Activated B cell treated with CpG ODN at 0.5 μM for 24 hours (primary cell): Measurements from ENCODE around the gene APOL3. TPM values are rescaled to one million over a fixed set of nuclear protein-coding genes. Genes with fewer than 3 reads are reported as not detected.

Experiments
- ATAC-seq: fragments of 200-7000 bp; cut with Tn5 transposase; one replicate; pipeline ENCODE4 v1.10.0; 2021; ENCODE audit warnings: low read depth, mild to moderate bottlenecking, moderate library complexity
- CTCF ChIA-PET: fragments of 350-600 bp; sonication (Branson Sonifier 250); formaldehyde crosslinking; loops from one replicate; lab custom pipeline; 2021; ENCODE audit warnings: antibody characterized with exemption; lab: Charles Lee
- POLR2A ChIA-PET: fragments of 350-600 bp; sonication (Branson Sonifier 250); formaldehyde crosslinking; loops from one replicate; lab custom pipeline; 2021; ENCODE audit warnings: antibody characterized with exemption; lab: Charles Lee
- DNase-seq: peaks from one replicate; pipeline ENCODE4 v3.0.0; 2022
- H3K27ac Mint-ChIP-seq: one replicate; pipeline ENCODE4 v1.8.0; 2020; ENCODE audit warnings: mixed read lengths
- H3K27me3 Mint-ChIP-seq: one replicate; pipeline ENCODE4 v1.8.0; 2021; ENCODE audit warnings: mixed read lengths
- H3K36me3 Mint-ChIP-seq: one replicate; pipeline ENCODE4 v1.8.0; 2021; ENCODE audit warnings: low read depth, mixed read lengths
- H3K4me1 Mint-ChIP-seq: one replicate; pipeline ENCODE4 v1.8.0; 2021; ENCODE audit warnings: mixed read lengths
- H3K4me3 Mint-ChIP-seq: one replicate; pipeline ENCODE4 v1.8.0; 2020; ENCODE audit warnings: mild to moderate bottlenecking, mixed read lengths
- H3K9me3 Mint-ChIP-seq: one replicate; pipeline ENCODE4 v1.8.0; 2020; ENCODE audit warnings: mixed read lengths
- intact Hi-C: fragments of 100-400 bp; cut with micrococcal nuclease; formaldehyde crosslinking; loops from one replicate; pipeline ENCODE4 v1.15.1; 2024
- total RNA-seq: library from RNA; stranded (reverse); gene quantifications from 2 replicates; pipeline ENCODE4 v1.2.3, GENCODE V29; 2022
- TF ChIP-seq, protein P1 (sequence below): fragments of 200-600 bp; IDR thresholded peaks from one replicate; pipeline ENCODE4 v1.8.0; 2022; ENCODE audit warnings: antibody characterized with exemption, mild to moderate bottlenecking

The APOL3 gene
- total RNA-seq, 1 donor from 2014 or later, result 38.4 TPM

GRCh38 chr22:36129071-36129470, 31.5 kb downstream of the APOL3 start:
- Mint-ChIP-seq H3K4me3 (no peak overlapping the region), H3K4me1 (peaks cover 3% of the 10 kb centered on the region), H3K27ac (no peak overlapping the region), H3K27me3 (peaks cover 13% of the 10 kb centered on the region), H3K9me3 (no peaks in the 10 kb centered on the region), H3K36me3 (no peaks in the 10 kb centered on the region)
- ChIA-PET POLR2A (no interaction called here), CTCF (interaction anchor here (1.0 to 1.6 kb wide), 2 partner anchors 51 to 63 kb away, joined by 3 to 4 read pairs; no protein-coding TSS in a partner anchor)
- no peak for ATAC-seq
- DNase-seq, result no peak
- intact Hi-C loops, result loop anchor here (10.0 kb wide), 1 partner anchor 414 kb away; the partner anchor contains the start of gene APOL5
- TF ChIP-seq, protein P1, sequence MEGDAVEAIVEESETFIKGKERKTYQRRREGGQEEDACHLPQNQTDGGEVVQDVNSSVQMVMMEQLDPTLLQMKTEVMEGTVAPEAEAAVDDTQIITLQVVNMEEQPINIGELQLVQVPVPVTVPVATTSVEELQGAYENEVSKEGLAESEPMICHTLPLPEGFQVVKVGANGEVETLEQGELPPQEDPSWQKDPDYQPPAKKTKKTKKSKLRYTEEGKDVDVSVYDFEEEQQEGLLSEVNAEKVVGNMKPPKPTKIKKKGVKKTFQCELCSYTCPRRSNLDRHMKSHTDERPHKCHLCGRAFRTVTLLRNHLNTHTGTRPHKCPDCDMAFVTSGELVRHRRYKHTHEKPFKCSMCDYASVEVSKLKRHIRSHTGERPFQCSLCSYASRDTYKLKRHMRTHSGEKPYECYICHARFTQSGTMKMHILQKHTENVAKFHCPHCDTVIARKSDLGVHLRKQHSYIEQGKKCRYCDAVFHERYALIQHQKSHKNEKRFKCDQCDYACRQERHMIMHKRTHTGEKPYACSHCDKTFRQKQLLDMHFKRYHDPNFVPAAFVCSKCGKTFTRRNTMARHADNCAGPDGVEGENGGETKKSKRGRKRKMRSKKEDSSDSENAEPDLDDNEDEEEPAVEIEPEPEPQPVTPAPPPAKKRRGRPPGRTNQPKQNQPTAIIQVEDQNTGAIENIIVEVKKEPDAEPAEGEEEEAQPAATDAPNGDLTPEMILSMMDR, result no peak

DNA sequence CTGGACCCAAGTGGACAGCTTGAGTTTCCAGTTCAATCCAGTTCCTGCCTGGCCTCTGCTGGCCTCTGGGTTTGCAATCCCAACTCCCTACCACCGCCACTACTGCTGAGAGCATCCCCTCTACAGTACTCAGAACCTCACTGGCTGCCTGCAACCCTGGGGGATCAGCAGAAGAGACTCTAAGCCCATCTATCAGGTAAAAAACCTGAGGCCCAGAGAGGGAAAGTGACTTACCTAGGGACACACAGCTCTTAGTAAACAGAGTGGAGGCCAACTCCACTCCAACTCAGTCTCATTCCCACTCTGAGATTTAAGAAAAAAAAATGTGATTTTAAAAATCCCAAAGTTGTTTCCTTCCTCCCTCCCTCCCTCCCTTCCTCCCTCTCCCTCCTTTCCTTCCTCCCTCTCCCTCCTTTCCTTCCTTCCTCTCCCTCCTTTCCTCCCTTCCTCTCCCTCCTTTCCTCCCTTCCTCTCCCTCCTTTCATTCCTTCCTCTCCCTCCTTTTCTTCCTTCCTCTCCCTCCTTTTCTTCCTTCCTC, 34.5 kb downstream of the APOL3 start:
- Mint-ChIP-seq H3K4me3 (no peak overlapping the region), H3K27me3 (peaks cover 13% of the 10 kb centered on the region)
- CTCF ChIA-PET, result interaction anchor here (0.6 kb wide), 1 partner anchor 1429 kb away, joined by 3 read pairs; no protein-coding TSS in a partner anchor

GRCh38 chr22:36125434-36125833, 35.1 kb downstream of the APOL3 start:
- no peak for DNase-seq
- H3K4me1 Mint-ChIP-seq, result peaks cover 8% of the 10 kb centered on the region
- H3K27ac Mint-ChIP-seq, result no peak overlapping the region
- no peaks in the 10 kb centered on the region for H3K36me3 Mint-ChIP-seq
- intact Hi-C loops, result loop anchor here (2.0 to 10.0 kb wide), 3 partner anchors 59 to 499 kb away; partner anchors contain the start of gene APOL5
- POLR2A ChIA-PET, result no interaction called here
- peaks cover 9% of the 10 kb centered on the region for H3K27me3 Mint-ChIP-seq
- no peak for ATAC-seq
- CTCF ChIA-PET, result interaction anchor here (0.6 to 1.6 kb wide), 5 partner anchors 13 to 1430 kb away, joined by 3 to 4 read pairs (median 3); partner anchors contain the start of gene APOL3
- TF ChIP-seq, protein P1, result no peak
- H3K4me3 Mint-ChIP-seq, result no peak overlapping the region
- no peaks in the 10 kb centered on the region for H3K9me3 Mint-ChIP-seq

More for the DNA sequence above, 34.5 kb downstream of the APOL3 start:
- TF ChIP-seq, protein P1, result no peak
- H3K9me3 Mint-ChIP-seq, result no peaks in the 10 kb centered on the region
- intact Hi-C loops, result loop anchor here (2.0 to 10.0 kb wide), 3 partner anchors 59 to 499 kb away; partner anchors contain the start of gene APOL5
- POLR2A ChIA-PET, result no interaction called here
- H3K27ac Mint-ChIP-seq, result no peak overlapping the region
- no peak for DNase-seq
- no peak for ATAC-seq
- peaks cover 8% of the 10 kb centered on the region for H3K4me1 Mint-ChIP-seq
- H3K36me3 Mint-ChIP-seq, result no peaks in the 10 kb centered on the region

DNA sequence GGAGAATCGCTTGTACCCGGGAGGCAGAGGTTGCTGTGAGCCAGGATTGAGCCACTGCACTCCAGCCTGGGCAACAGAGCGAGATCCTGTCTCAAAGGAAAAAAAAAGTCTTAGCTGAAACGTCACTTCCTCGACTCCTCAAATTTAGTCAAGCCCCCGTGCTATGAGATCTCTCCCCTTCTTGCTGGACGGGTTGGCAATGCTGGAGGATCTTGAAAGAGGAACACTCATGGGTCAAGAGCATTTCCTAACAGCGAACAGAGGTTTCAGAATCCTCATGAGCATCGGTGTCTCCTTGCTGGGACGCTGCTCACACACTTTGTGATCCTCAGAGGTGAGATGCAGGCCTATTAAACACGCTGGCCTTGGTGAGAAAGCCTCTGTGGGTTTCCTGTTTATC, 35.9 kb downstream of the APOL3 start:
- peaks cover 8% of the 10 kb centered on the region for H3K27me3 Mint-ChIP-seq
- POLR2A ChIA-PET, result interaction anchor here (1.0 kb wide), 1 partner anchor 38 kb away, joined by 3 read pairs; no protein-coding TSS in a partner anchor

More for the DNA sequence above, 35.9 kb downstream of the APOL3 start:
- Mint-ChIP-seq H3K4me1 (peaks cover 8% of the 10 kb centered on the region), H3K36me3 (no peaks in the 10 kb centered on the region), H3K27ac (no peak overlapping the region), H3K9me3 (no peaks in the 10 kb centered on the region), H3K4me3 (no peak overlapping the region)
- intact Hi-C loops, result loop anchor here (1.0 to 10.0 kb wide), 6 partner anchors 58 to 774 kb away; partner anchors contain the start of gene APOL5
- no peak for DNase-seq
- ATAC-seq, result no peak
- TF ChIP-seq, protein P1, result no peak
- CTCF ChIA-PET, result interaction anchor here (0.6 to 2.2 kb wide), 12 partner anchors 13 to 882 kb away, joined by 3 to 9 read pairs (median 3); partner anchors contain the start of gene APOL3
